IMR-90 (cell line): Measurements from ENCODE around the gene AMTN.

Experiments used
- BHLHE40 ChIP-seq: fragments of 150-350 bp; IDR thresholded peaks from 2 replicates; pipeline ENCODE4 v1.6.1; 2016; ENCODE audit warnings: mild to moderate bottlenecking, low read depth, low read length
- CEBPB ChIP-seq: IDR thresholded peaks from 2 replicates; pipeline ENCODE4 v1.6.1; 2012; ENCODE audit warnings: low read depth, low read length, improper control_type of control experiment
- FOS ChIP-seq: fragments of 150-350 bp; IDR thresholded peaks from 2 replicates; pipeline ENCODE4 v1.6.1; 2016; ENCODE audit warnings: low read depth, low read length
- MXI1 ChIP-seq: IDR thresholded peaks from 2 replicates; pipeline ENCODE4 v1.6.1; 2012; ENCODE audit warnings: low read depth, mild to moderate bottlenecking, low read length, moderate library complexity, borderline replicate concordance
- POLR2A ChIP-seq: IDR thresholded peaks from 2 replicates; pipeline ENCODE4 v1.6.1; 2012; ENCODE audit warnings: mild to moderate bottlenecking, low read depth, low read length
- RCOR1 ChIP-seq: IDR thresholded peaks from 2 replicates; pipeline ENCODE4 v1.6.1; 2012; ENCODE audit warnings: mild to moderate bottlenecking, low read length, improper control_type of control experiment; ENCODE audit not compliant: insufficient replicate concordance
- TF ChIP-seq, protein P1 (sequence below): conservative IDR thresholded peaks from 2 replicates; pipeline ENCODE4 v1.5.1; 2012; ENCODE audit warnings: mild to moderate bottlenecking, low read depth, low read length, improper control_type of control experiment
- TF ChIP-seq, protein P2 (sequence below): fragments of 150-350 bp; IDR thresholded peaks from 2 replicates; pipeline ENCODE4 v1.6.1; 2017; ENCODE audit warnings: mild to moderate bottlenecking, antibody characterized with exemption, low read length, low read depth

DNA sequence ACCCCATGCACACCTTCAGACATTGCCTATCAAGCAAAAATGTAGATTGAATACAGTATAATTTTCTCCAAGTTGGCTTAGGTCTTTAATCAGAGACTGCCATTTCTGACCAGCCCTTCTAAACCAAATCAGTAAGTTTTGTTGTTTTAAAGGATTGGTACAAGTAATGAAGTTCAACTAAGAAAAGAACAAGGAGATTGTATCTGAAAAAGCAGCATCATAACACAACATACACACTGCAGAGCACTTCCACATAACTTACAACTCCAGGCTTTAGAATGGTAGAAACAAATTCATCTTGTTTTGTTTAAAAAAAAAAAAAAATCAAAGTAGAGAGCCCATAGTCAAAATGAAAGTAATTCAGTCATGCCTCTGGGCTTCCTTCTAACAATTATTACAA lies 57.6 kb downstream of the AMTN start:
- TF ChIP-seq, protein P1, sequence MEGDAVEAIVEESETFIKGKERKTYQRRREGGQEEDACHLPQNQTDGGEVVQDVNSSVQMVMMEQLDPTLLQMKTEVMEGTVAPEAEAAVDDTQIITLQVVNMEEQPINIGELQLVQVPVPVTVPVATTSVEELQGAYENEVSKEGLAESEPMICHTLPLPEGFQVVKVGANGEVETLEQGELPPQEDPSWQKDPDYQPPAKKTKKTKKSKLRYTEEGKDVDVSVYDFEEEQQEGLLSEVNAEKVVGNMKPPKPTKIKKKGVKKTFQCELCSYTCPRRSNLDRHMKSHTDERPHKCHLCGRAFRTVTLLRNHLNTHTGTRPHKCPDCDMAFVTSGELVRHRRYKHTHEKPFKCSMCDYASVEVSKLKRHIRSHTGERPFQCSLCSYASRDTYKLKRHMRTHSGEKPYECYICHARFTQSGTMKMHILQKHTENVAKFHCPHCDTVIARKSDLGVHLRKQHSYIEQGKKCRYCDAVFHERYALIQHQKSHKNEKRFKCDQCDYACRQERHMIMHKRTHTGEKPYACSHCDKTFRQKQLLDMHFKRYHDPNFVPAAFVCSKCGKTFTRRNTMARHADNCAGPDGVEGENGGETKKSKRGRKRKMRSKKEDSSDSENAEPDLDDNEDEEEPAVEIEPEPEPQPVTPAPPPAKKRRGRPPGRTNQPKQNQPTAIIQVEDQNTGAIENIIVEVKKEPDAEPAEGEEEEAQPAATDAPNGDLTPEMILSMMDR, result no peak
- TF ChIP-seq POLR2A (no peak), FOS (no peak), RCOR1 (no peak), CEBPB (no peak), MXI1 (no peak), BHLHE40 (no peak)
- TF ChIP-seq, protein P2, sequence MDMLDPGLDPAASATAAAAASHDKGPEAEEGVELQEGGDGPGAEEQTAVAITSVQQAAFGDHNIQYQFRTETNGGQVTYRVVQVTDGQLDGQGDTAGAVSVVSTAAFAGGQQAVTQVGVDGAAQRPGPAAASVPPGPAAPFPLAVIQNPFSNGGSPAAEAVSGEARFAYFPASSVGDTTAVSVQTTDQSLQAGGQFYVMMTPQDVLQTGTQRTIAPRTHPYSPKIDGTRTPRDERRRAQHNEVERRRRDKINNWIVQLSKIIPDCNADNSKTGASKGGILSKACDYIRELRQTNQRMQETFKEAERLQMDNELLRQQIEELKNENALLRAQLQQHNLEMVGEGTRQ, result no peak
